GM19455 (cell line): Measurements from ENCODE around the gene DRD2.

Source experiments
- ATAC-seq: cut with Tn5 transposase; IDR thresholded peaks from one replicate; pipeline ENCODE4 v1.9.1; 2021; ENCODE audit not compliant: unreplicated experiment

DRD2 gene

DNA sequence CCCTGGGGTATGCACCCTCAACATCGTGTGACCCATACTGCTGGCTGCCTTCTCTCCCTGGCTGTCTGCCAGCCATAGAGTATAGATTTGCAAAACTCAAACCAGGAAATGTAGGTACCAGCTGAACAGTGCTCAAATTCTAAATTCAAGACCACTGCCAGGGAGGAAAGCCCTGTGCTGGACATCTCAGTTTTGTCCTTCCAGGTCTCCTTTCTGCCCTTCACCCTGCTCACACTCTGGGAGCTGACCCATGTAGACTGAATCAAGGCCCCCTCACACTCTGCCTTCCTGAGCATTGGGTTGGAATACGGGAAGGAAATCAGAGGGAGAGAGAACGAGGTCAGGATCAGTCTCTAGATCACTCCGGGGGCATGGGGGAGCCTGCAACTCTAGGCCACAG lies 12.4 kb upstream of the DRD2 start:
- no peak for ATAC-seq

- ATAC-seq = no peak
These were observed 9.0 kb upstream of the DRD2 start for GRCh38 chr11:113484223-113484622.

DNA sequence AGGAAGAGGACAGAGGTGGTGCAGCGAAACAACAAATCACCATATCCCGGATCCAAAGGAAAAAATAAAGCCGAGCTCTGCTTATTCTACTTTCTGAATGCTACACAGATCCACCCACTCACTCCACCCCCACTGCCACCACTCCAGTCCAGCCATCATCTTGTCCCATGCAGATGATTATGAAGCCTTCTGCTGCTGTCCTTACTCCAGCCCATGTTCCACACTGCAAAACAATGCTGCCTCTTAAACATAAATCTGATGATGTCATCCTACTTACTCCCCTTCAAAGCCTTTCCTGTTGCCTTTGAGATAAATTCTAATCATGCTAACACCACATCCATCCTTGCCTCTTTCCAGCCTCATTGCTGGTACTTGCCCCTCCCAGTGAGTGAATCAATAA lies 6.5 kb upstream of the DRD2 start:
- no peak for ATAC-seq

- ATAC-seq = no peak
These were observed 6.0 kb upstream of the DRD2 start for GRCh38 chr11:113481226-113481625.

- no peak for ATAC-seq
These were observed 2.1 kb upstream of the DRD2 start for GRCh38 chr11:113477321-113477720.

- no peak for ATAC-seq
These were observed 1.4 kb upstream of the DRD2 start for GRCh38 chr11:113476553-113476952.

DNA sequence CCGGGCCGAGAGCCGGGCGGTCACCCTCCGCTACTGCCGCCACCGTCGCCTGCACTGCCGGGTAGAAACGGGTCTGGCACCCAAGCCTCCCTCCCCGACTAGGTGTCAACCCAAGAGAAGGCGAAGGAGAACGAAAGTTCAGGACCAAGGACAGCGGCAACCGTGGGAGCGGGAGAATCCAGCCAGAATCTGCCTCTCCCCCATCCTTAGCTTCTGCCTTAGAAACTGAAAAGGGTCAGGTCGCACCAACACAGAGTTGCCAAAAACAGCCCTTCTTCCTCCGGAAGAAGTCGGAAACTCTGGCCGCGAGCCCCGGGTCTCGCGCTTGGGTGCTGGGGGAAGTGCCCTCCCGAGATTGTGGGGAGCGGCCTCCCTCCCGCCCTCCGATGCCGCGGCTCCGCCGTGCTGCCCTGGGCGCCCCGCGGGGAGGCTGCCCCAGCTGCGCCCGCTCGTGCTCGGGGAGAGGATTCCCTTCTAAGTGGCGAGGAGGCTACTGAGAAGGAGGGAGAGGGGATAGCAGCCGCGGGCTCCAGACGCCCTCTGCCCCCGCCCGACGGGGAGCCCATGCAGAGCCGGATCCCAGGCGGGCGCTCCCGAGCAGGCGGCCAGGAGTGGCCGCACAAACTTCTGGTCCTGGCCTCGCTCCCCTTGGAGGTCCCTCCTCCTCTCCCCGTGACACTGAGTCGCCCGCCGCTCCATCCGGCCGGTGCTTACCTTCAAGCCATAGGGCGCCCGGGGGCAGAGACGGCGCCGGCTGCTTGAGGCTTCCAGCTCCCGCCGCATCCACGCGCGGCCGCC lies 637 bp downstream of the DRD2 start:
- no peak for ATAC-seq

DNA sequence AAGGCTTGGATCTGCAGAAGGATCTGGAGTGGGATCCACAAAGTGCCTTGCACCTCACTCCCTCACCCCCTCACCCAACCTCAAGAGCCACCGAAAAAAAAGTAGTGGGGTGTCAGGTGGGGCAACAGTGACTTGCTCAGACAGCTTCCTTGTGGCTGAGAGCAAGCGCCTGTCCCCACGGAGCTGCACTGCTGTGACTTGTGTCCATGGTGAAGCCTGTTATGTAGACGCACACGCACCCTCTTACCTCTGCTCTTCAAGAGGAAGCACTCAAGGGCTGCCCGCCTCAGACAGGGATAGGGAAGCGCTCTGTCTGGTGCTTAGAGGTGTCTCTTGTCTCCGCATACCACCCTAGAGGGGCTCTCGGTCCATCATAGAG lies 1.2 kb downstream of the DRD2 start:
- no peak for ATAC-seq

DNA sequence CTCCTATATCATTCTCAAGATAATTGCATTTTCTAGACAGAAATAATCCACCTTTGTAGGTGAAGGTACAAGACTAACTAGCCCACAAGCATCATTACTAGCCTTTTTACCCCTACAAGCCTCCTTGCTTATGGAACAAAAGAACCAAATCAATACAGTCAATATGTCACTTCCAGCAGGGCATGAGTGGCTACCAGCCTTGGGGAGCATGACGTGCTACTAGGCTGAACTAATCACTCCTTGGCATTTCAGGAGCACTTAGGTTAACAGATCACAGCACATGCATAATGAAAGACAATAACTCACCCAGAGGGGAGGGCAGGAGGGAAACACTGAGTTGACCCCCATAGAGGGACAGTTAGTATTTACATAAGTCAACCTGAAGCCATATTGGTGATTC lies 2.7 kb downstream of the DRD2 start:
- ATAC-seq = no peak

- no peak for ATAC-seq
These were observed 5.0 kb downstream of the DRD2 start for GRCh38 chr11:113470233-113470632.

DNA sequence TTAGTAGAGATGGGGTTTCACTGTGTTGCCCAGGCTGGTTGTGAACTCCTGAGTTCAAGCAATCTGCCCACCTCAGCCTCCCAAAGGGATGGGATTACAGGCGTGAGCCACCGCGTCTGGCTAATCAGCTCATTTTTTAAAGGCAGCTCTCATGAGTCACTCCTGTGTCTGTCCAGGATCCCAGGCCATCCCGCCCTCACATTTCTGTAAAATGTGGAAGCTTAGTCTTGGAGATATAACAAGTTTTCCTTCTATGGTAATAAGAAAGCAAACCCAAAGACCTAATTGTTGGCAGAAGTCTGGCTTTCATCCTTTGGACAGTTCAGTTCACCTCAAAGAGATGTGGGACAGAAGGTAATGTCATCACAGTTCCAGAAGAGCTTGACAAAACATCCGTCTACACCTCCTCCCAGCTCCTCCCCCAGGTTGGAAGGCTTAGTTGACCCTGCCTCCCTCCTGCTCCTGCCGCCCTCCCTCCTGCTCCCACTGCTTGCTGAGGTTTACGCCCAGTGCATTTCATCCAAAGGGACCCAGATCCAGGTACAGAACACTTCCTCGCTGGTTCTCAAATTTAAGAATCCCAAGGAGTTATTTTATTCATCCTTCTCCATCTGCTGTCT lies 6.4 kb downstream of the DRD2 start:
- no peak for ATAC-seq

- ATAC-seq = no peak
These were observed 7.7 kb downstream of the DRD2 start for GRCh38 chr11:113467545-113467944.

GRCh38 chr11:113465786-113466185 lies 9.4 kb downstream of the DRD2 start:
- no peak for ATAC-seq

DNA sequence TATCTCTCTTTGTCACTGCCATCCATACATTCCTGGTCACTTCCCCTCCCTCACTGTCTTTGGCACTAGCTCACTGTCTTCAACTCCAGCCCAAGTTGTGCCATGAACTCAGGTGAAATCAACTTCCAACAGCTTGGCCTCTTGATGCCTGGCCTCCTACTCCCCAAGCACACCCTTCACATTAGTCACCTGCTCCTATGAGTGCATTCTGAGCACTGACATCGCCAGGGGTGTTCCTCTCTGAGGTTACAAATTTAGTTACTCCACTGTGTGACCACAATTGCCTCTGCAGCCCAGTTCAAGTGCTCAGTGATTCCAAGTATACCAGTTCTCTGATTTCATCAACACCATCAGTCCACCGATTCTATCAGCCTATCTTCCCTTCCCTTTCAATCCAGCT lies 10.8 kb downstream of the DRD2 start:
- no peak for ATAC-seq

- ATAC-seq = no peak
These were observed 12.4 kb downstream of the DRD2 start for GRCh38 chr11:113462830-113463229.

DNA sequence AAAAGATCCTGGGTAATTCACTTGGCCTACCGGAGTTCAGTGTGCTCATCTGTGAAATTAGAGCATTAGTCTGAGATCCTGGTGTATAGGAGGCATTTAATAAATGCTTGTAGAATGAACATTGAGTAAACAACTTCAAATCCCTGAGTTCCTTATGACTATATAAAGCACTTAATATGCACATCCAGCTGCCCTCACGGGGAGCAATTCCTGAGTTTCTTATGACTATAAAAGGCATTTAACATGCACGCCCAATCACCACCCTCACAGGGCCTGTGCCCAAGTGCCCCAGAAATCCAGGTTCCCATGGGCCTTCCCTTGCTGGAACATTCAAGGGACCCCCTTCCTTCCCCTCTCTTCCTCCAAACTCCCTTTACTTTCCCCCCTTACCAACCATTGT lies 13.6 kb downstream of the DRD2 start:
- no peak for ATAC-seq

DNA sequence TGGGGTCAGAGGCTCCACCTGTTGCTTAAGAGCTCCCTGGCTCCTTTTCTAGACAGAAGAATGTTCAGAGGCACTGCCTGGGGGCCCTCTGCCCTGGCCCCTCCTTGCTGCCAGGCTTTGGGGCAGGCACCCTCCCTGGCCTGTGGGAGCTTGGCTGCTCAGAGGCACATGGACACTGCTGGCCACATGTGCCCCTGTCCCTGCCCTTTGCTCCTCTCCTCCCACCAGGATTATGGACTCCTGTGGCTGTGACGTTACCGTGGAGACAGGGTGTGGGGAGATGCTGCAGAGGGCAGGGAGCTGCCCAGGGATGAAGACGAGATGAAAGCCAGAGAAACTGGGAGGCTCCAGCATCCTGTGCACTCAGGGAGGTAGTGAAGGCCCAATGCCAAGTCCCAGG lies 14.7 kb downstream of the DRD2 start:
- no peak for ATAC-seq

GRCh38 chr11:113458189-113458588 lies 17.0 kb downstream of the DRD2 start:
- ATAC-seq = no peak

GRCh38 chr11:113457784-113458183 lies 17.4 kb downstream of the DRD2 start:
- ATAC-seq = no peak

DNA sequence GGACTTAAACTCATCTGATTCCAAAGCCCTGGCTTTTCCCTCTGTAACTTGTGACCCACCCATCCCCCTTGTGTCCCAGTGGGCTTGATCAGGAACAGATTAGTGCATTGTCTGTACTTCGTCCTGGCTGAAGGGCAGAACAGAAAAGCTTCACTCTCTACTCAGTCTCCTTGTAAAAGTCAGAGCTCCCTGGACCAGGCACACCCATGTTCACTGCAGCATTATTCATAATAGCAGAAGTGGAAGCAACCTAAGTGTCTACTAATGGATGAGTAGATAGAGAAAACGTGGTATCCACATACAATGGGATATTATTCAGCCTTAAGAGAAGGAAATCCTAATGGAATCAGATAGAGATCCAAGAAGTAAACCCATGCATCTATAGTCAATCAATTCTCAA lies 20.7 kb downstream of the DRD2 start:
- no peak for ATAC-seq

GRCh38 chr11:113449743-113450142 lies 25.5 kb downstream of the DRD2 start:
- no peak for ATAC-seq

DNA sequence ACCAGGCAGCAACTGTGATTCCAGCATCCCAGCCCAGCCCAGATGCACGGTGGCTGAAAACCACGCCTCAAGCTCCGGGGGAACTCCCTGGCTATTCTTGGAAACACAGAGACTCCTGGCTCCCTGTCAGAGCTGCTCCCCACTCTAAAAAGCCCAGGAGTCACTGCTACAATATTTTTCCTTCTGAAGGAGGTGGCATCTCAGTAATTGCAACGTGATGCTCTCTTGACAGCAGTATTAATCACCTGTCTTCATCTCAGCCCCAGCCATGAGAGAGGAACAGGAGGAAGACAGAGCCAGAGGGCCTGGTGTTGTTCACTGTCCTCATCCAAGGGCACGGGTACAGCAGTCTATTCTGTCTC lies 26.9 kb downstream of the DRD2 start:
- no peak for ATAC-seq
